ENCODE results near the gene GPT2. TPM values are rescaled to one million over a fixed set of nuclear protein-coding genes. Genes with fewer than 3 reads are reported as not detected.

GPT2 gene
- total and polyA plus RNA-seq, 2 donors (not counting 3 experiments of a cell fraction or from before 2014, with no cell fraction given), result 10.8 to 17.9 TPM

GRCh38 chr16:46927273-46927672 lies 43.1 kb downstream of the GPT2 start:
- dilution Hi-C loops (cut with MboI; ENCODE audit: extremely low pct_ligation_motif_present, low sequenced_read_pairs) (no loop called here), intact Hi-C loops (cut with micrococcal nuclease) (no loop called here)
- no peak for DNase-seq (ENCODE audit: low read depth, low spot score)
- Histone ChIP-seq H3K9me1 (replicated peaks; ENCODE audit: control insufficient read depth, extremely low read depth, insufficient read depth, low read length) (no peaks in the 10 kb centered on the region), H3K9ac (replicated peaks; ENCODE audit: extremely low read depth, insufficient read depth, low read length) (no peak overlapping the region), H3K4me2 (ENCODE audit: insufficient read depth, low read length) (no peak overlapping the region), H3K79me2 (ENCODE audit: control insufficient read depth, insufficient read depth, low read length) (no peaks in the 10 kb centered on the region), H3K4me1 (ENCODE audit: control insufficient read depth, extremely low read depth, insufficient read depth, low read length) (no peaks in the 10 kb centered on the region), H3K36me3 (ENCODE audit: control insufficient read depth in 2 of 2, extremely low read depth in 1 of 2, insufficient read depth in 2 of 2, low read length in 2 of 2) (peaks cover 0 to 10% of the 10 kb centered on the region in 2 experiments), H4K20me1 (replicated peaks; ENCODE audit: control insufficient read depth, extremely low read depth, insufficient read depth, low read length) (no peaks in the 10 kb centered on the region), H3K4me3 (replicated peaks in 1 of 3; ENCODE audit: insufficient read depth in 1 of 3, low read depth in 1 of 3, low read length in 3 of 3) (no peak overlapping the region), H3K27ac (ENCODE audit: insufficient read depth, low read depth, low read length) (no peak overlapping the region), H2AFZ (ENCODE audit: low read depth, low read length) (no peak overlapping the region), H3K27me3 (ENCODE audit: control insufficient read depth in 2 of 2, insufficient read depth in 2 of 2, low read length in 2 of 2) (no peaks in the 10 kb centered on the region), H3K9me3 (replicated peaks; ENCODE audit: control insufficient read depth, insufficient read depth, low read length) (no peaks in the 10 kb centered on the region)
- TF ChIP-seq POLR2A (IDR thresholded peaks at IDR 0.05; ENCODE audit: low read depth, low read length), result no peak
- TF ChIP-seq FOS (IDR thresholded peaks at IDR 0.05; ENCODE audit: borderline replicate concordance, insufficient read depth, low read length), result no peak
- no peak for TF ChIP-seq MYC (IDR thresholded peaks at IDR 0.05; ENCODE audit: low read depth, low read length)
- TF ChIP-seq JUN (IDR thresholded peaks at IDR 0.05; ENCODE audit: borderline replicate concordance, insufficient read depth, insufficient read length, low read depth), result no peak
- no peak for TF ChIP-seq MAX (IDR thresholded peaks at IDR 0.05; ENCODE audit: insufficient read depth, insufficient read length)
- TF ChIP-seq POLR2AphosphoS5 (IDR thresholded peaks at IDR 0.05; ENCODE audit: insufficient read depth, low read depth, low read length), result no peak
- no peak for TF ChIP-seq EZH2 (IDR thresholded peaks at IDR 0.05; ENCODE audit: borderline replicate concordance, low read depth, low read length, severe bottlenecking)
- no peak for TF ChIP-seq GATA2 (IDR thresholded peaks at IDR 0.05; ENCODE audit: insufficient read depth, insufficient read length, low read depth, low read length)
- TF ChIP-seq CTCF (IDR thresholded peaks at IDR 0.05; ENCODE audit: extremely low read depth in 1 of 2, insufficient read depth in 1 of 2, low read depth in 1 of 2, low read length in 2 of 2), result no peak
- no TSS peak for BruUV-seq (replicated peaks)
- no peak for FAIRE-seq
- ChIA-PET CTCF (interaction anchor here (1.5 to 6.8 kb wide), 4 partner anchors 19 to 254 kb away, joined by 3 to 75 read pairs (median 6); no protein-coding TSS in a partner anchor), POLR2A (no interaction called here)

Measured in endothelial cell of umbilical vein (primary cell).